PC-9 (cell line): ENCODE results near the gene DOLK.

Source experiments
- EZH2 ChIP-seq: fragments of 200-600 bp; sonication (generic); IDR thresholded peaks from 2 replicates; pipeline ENCODE4 v1.8.0; 2017; ENCODE audit warnings: antibody characterized with exemption, low read depth
- TF ChIP-seq, protein P1 (sequence below): fragments of 200-600 bp; sonication (generic); conservative IDR thresholded peaks from 2 replicates; pipeline ENCODE4 v1.6.1; 2017; ENCODE audit warnings: mixed run types, antibody characterized with exemption, mild to moderate bottlenecking, moderate library complexity

- TF ChIP-seq, protein P1, sequence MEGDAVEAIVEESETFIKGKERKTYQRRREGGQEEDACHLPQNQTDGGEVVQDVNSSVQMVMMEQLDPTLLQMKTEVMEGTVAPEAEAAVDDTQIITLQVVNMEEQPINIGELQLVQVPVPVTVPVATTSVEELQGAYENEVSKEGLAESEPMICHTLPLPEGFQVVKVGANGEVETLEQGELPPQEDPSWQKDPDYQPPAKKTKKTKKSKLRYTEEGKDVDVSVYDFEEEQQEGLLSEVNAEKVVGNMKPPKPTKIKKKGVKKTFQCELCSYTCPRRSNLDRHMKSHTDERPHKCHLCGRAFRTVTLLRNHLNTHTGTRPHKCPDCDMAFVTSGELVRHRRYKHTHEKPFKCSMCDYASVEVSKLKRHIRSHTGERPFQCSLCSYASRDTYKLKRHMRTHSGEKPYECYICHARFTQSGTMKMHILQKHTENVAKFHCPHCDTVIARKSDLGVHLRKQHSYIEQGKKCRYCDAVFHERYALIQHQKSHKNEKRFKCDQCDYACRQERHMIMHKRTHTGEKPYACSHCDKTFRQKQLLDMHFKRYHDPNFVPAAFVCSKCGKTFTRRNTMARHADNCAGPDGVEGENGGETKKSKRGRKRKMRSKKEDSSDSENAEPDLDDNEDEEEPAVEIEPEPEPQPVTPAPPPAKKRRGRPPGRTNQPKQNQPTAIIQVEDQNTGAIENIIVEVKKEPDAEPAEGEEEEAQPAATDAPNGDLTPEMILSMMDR = peak; percentile 95
- no peak for TF ChIP-seq EZH2
These were observed 19.5 kb downstream of the DOLK start for GRCh38 chr9:128927731-128928411.
